ENCODE data around the gene MACC1. TPM values are rescaled to one million over a fixed set of nuclear protein-coding genes. Genes with fewer than 3 reads are reported as not detected.

MACC1 gene
- total RNA-seq, 1 donor, result 0.18 TPM

DNA sequence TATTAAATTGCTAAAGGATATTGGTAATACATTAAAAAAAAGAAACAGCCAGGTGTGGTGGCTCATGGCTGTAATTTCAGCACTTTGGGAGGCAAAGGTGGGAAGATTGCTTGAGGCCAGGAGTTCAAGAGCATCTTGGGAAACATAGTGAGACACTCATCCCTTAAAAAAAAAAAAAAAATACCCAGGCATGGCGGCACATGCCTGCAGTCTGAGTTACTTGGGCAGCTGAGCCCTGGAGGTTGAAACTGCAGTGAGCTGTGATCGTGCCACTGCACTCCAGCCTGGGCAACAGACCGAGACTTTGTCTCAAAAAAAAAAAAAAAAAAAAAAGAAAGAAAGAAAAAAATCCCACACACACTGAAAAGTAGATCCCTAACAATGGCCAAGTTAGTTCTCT, 59.7 kb downstream of the MACC1 start:
- no peak overlapping the region for H3K4me3 ChIP-seq (ENCODE audit: low read depth, low read length)
- TF ChIP-seq, protein P1, sequence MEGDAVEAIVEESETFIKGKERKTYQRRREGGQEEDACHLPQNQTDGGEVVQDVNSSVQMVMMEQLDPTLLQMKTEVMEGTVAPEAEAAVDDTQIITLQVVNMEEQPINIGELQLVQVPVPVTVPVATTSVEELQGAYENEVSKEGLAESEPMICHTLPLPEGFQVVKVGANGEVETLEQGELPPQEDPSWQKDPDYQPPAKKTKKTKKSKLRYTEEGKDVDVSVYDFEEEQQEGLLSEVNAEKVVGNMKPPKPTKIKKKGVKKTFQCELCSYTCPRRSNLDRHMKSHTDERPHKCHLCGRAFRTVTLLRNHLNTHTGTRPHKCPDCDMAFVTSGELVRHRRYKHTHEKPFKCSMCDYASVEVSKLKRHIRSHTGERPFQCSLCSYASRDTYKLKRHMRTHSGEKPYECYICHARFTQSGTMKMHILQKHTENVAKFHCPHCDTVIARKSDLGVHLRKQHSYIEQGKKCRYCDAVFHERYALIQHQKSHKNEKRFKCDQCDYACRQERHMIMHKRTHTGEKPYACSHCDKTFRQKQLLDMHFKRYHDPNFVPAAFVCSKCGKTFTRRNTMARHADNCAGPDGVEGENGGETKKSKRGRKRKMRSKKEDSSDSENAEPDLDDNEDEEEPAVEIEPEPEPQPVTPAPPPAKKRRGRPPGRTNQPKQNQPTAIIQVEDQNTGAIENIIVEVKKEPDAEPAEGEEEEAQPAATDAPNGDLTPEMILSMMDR (IDR thresholded peaks at IDR 0.05; ENCODE audit: insufficient read depth, low read length), result no peak
- no peak for DNase-seq (ENCODE audit: low read depth)

DNA sequence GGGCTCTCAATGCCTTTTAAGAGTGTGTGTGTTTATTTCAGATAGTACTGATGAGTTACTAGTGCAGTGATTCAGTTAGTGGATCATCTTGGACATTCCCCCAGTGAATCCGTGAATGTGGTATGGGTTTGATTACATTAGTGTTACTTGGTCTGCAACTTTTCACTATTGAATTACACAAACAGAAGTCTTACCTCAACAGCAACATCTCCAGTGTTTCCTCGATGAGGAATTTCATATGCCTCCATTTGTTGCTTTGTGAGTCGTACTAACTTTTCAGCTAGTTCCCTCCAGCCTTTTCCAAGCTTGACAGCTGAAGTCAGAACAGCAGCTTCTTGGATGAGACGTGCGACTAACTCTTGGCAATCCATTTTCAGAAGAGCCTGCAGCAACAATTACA, 63.2 kb downstream of the MACC1 start:
- TF ChIP-seq, protein P1 (IDR thresholded peaks at IDR 0.05; ENCODE audit: insufficient read depth, low read length), result no peak
- DNase-seq (ENCODE audit: low read depth), result no peak
- H3K4me3 ChIP-seq (ENCODE audit: low read depth, low read length), result no peak overlapping the region

DNA sequence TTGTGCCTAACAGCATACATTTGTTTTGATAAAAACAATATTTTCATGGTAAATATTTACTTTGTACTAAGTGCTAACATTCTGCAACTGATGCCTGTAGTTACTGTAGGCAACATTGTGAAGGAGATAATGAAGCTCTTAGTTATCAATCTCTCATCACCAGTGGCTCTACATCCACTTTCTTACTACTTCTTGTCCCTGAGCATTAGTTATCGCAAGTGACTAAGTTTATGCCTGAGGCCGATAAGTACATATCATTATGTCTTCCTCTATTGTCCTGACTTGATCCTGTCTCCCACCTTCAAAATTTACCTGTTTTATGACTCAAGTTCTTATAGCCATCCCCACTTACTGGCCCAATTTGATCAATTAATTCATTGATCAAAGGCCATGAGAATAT, 63.6 kb downstream of the MACC1 start:
- no peak overlapping the region for H3K4me3 ChIP-seq (ENCODE audit: low read depth, low read length)
- TF ChIP-seq, protein P1 (IDR thresholded peaks at IDR 0.05; ENCODE audit: insufficient read depth, low read length), result no peak
- no peak for DNase-seq (ENCODE audit: low read depth)

DNA sequence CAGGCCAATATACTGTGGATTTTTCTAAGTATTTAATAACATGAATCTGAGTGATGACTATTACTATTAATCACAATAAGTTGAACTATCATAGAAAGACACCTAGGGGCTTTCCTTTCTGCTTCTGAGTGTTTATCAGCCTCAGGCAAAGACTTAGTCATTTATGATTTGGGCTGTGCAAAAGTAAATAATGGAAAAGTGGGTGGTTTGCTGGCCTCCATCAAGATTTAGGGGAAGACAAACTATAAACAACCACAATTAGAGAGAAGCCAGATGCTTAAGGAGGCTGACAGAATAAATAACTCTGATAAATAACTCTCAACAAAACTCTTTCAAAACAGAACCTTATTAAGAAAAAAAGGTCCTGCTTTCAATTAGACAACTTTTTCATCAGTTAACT, 64.7 kb downstream of the MACC1 start:
- DNase-seq (ENCODE audit: low read depth), result no peak
- TF ChIP-seq, protein P1 (IDR thresholded peaks at IDR 0.05; ENCODE audit: insufficient read depth, low read length), result no peak
- H3K4me3 ChIP-seq (ENCODE audit: low read depth, low read length), result no peak overlapping the region

DNA sequence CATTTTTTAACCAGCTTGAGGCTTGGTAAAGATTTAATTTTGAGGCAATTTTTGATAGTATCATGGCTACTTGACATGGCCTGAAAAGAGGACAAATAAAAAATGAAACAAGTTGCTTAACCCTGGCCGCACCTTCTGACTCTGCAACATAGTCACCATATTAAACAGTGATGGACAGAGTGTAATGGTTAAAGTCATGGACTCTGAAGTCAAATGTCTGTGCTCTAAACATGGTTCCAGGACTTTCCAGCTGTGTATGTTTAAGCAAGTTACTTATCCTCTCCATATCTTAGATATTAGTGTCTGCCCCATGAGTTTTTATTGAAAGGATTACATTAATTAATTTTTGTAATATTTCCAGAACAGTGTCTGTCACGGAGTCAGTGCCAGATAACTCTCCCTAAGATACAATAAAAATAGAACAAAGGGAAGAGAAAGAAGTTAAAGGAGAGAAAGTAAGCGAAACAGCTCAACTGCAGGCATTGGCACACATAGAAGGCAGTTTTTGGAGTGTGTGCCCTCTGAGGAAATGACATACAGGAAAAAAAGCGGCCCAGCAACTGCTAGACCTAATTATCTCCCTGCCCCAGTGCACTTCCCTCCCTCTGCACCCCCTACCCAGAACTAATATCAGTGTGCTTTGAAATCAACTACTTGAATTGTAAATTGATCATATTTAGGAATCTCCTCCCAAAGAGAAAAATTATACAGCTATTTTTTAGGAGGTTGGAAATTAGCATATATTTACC, 65.3 kb downstream of the MACC1 start:
- DNase-seq (ENCODE audit: low read depth), result no peak
- H3K4me3 ChIP-seq (ENCODE audit: low read depth, low read length), result no peak overlapping the region
- TF ChIP-seq, protein P1 (IDR thresholded peaks at IDR 0.05; ENCODE audit: insufficient read depth, low read length), result no peak

DNA sequence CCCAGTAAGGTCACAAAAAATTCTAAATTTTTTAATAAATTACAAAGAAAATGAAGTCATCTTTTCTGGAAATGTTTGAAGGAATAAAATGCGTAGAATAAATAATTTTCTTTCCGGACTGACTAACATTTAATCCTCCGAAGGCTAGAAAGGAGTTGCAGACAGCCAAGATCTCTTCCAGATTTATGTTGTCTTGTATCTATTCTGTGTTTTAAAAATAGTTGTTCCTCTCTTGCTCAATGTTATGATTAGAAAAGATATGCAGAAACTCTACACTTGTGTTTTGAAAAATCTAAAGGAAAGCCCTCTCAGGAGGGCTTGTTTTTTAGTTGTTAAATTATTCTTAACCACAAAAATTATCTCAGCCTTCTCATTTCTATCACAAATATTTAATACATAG, 70.7 kb downstream of the MACC1 start:
- no peak overlapping the region for H3K4me3 ChIP-seq (ENCODE audit: low read depth, low read length)
- TF ChIP-seq, protein P1 (IDR thresholded peaks at IDR 0.05; ENCODE audit: insufficient read depth, low read length), result no peak
- DNase-seq (ENCODE audit: low read depth), result peak; percentile 68

DNA sequence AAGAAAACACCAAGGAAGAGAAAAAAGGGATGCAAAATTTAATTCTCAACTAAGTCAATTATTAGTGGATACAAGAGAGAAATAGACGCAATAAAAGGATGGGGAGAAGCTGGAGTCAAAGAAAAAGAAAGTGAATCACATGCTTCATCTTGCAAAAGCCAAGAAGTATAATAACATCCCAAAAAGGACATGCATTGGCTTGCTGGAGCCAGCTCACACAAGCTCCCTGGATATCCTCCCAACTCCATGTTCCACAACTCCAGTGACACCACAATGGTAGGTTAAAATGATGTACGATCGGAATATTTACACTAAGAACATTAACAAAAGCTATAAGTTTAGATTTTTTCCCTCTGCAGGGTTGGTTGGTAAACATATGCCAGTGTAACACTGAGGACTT, 72.4 kb downstream of the MACC1 start:
- no peak for DNase-seq (ENCODE audit: low read depth)
- TF ChIP-seq, protein P1 (IDR thresholded peaks at IDR 0.05; ENCODE audit: insufficient read depth, low read length), result no peak
- no peak overlapping the region for H3K4me3 ChIP-seq (ENCODE audit: low read depth, low read length)

Data from fibroblast of the aortic adventitia (primary cell).